Measurements from ENCODE around the gene QRFP. TPM values are rescaled to one million over a fixed set of nuclear protein-coding genes. Genes with fewer than 3 reads are reported as not detected.
"Not testable (repeated sequence)": the region's sequence is repeated elsewhere in the genome, so short reads cannot be mapped to it uniquely, and the experiment has no call there.

The QRFP gene
- total RNA-seq, 6 experiments from 2014 or later: not detected

DNA sequence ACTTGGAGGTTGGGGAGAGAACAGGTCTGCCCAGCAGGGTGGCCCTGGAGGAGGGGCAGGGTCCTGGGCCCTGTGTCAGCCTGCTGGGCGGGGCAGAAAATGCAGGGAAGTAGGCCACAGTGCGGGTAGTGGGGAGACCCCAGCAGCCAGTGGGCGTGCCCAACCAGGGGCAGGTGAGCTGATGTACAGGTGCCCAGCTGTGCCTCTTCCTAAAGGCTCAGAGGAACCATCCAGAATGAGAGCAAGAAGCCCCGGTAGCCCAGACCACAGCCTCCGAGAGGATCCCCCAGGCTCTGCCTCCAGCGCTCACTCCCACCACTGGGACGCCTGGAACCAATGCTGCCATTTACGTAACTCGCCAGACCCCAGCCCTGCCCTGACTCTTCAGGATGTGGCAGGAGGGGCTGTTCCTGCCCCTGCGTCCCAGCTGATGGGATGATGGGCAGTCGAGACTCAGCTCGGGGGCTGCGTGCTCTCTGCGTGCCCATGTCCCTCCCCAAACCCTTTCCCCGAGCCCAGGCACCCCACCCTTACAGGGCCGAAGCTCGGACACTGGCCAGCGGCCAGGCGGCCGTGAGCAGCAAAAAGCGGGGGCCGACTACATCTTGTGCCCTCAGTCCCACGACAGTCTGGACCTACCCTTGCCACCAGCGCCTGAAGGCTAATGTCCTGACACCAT lies 17.9 kb upstream of the QRFP start:
- no peak overlapping the region for H3K27ac Mint-ChIP-seq
- TF ChIP-seq, protein P1, sequence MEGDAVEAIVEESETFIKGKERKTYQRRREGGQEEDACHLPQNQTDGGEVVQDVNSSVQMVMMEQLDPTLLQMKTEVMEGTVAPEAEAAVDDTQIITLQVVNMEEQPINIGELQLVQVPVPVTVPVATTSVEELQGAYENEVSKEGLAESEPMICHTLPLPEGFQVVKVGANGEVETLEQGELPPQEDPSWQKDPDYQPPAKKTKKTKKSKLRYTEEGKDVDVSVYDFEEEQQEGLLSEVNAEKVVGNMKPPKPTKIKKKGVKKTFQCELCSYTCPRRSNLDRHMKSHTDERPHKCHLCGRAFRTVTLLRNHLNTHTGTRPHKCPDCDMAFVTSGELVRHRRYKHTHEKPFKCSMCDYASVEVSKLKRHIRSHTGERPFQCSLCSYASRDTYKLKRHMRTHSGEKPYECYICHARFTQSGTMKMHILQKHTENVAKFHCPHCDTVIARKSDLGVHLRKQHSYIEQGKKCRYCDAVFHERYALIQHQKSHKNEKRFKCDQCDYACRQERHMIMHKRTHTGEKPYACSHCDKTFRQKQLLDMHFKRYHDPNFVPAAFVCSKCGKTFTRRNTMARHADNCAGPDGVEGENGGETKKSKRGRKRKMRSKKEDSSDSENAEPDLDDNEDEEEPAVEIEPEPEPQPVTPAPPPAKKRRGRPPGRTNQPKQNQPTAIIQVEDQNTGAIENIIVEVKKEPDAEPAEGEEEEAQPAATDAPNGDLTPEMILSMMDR (IDR thresholded peaks at IDR 0.05): no peak
- peaks cover 10% of the 10 kb centered on the region for H3K27me3 Mint-ChIP-seq (ENCODE audit: insufficient read depth)
- H3K4me3 Mint-ChIP-seq: no peak overlapping the region
- no peaks in the 10 kb centered on the region for H3K9me3 Mint-ChIP-seq
- DNase-seq: no peak
- H3K4me1 Mint-ChIP-seq (ENCODE audit: low read depth): peaks cover 14% of the 10 kb centered on the region
- no peaks in the 10 kb centered on the region for H3K36me3 Mint-ChIP-seq (ENCODE audit: low read depth)

DNA sequence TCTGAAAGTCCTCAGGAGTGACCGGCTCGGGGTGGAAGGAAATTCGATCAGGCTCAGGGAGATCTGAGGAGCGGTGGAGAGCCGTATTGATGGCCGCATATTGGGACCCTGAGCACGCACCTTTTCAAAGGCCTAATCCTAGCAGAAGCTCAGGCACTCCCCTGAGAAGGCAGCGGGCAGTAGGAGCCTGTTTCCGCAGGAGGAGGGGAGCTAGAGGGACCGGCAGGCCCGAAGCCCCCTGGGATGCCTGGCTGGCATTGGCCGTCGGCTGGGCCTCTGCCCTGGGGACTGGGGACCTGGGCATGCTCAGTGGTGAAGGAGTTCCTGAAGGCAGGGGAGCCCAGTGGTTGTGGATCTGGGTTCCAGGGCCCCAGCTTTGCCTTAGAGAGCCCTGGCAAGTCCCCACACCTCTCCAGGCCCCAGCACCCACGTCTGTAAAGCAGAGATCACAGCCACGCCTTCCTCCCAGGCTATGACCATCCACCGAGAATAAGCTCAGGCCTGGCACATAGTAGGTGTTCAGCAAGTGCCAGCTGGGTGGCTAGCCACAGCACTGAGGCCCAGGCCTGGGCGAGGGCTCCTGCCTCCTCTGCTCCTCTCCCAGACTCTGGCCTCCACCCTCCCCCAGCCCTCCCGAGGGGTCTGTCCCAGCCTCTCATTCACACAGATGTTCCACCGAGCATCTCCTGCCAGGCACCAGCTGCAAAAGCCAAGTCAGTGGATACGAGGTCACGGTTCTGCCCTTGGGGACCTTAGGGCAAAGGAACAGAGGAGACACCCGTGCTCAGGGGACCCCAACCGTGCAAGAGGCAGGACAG lies 17.2 kb upstream of the QRFP start:
- Mint-ChIP-seq H3K36me3 (ENCODE audit: low read depth) (no peaks in the 10 kb centered on the region), H3K4me3 (peak overlapping the region; percentile 81), H3K27me3 (ENCODE audit: insufficient read depth) (peaks cover 4% of the 10 kb centered on the region), H3K4me1 (ENCODE audit: low read depth) (peaks cover 14% of the 10 kb centered on the region), H3K9me3 (no peaks in the 10 kb centered on the region), H3K27ac (peak overlapping the region; percentile 93)
- TF ChIP-seq, protein P1 (IDR thresholded peaks at IDR 0.05): no peak
- DNase-seq: no peak

DNA sequence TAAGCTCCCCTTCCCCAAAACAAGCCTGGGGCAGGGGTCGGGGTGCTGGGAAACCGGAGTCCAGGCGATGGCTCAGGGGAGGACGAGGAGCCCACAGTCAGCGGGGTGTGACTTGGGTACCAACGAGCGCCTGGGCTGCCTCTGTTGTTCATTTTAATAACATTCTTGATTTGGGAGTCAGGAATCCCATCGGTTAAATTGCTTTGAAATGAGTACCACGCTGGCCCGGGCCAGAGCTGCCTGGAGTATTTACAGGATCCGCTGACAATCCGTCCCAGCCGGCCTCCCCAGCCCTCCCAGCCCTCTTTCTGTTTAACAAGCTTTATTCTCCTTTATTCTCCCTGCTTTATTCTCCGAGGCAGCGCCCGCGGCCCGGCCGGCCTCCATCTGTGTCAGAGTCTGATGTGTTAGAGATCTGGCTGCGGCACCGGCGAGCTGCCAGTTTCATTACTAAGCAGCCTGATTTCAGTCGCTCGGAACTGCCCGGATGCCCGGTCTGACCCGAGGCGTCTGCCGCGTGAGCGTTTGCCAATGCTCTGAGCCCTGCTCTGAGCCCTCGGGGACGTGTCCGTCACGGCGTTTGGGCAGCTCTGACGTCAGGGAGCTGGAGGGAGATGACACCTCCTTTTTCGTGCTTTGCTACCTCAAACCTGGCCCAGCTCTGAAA lies 16.5 kb upstream of the QRFP start:
- Mint-ChIP-seq H3K27me3 (ENCODE audit: insufficient read depth) (peaks cover 3% of the 10 kb centered on the region), H3K36me3 (ENCODE audit: low read depth) (no peaks in the 10 kb centered on the region), H3K4me1 (ENCODE audit: low read depth) (peaks cover 14% of the 10 kb centered on the region), H3K9me3 (no peaks in the 10 kb centered on the region), H3K4me3 (peak overlapping the region; percentile 81), H3K27ac (peak overlapping the region; percentile 93)
- peak; percentile 89 for DNase-seq
- TF ChIP-seq, protein P1 (IDR thresholded peaks at IDR 0.05): no peak

DNA sequence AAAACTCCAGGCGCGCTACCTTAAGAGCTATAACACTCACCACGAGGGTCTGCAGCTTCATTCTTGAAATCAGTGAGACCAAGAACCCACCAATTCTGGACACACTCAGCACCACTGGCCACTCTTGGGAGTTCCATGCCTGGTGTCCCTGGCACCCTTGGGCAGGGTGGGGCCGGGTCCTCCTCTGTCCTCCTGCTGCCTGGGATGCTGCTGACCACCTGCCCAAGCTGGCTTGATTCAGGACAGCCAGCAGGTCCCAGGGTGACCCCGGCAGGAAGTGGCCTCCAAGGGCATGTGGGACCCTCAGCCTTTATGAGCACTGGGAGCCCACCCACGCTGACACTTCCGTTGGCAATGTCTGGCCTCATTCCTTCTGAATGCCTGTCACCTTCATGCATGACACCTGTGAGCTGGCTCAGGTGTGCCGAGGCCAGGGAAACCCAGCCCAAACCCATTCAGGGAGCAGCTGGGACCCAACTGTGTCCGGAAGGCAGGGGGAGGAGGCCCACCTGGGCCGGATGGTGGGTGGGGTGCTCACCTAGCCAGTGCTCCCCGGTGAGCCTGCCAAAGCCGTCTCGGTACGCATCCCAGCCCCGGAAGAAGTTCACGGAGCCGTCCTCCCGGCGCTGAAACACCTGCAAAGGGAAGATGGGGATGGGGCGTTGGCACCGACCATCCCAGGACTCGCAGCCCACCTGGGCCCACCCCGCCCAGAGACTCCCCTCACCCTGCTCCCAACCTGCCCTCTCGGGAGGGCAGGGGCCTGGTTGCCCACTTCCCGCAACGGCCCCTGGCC lies 14.8 kb upstream of the QRFP start:
- DNase-seq: no peak
- no peaks in the 10 kb centered on the region for H3K9me3 Mint-ChIP-seq
- H3K4me3 Mint-ChIP-seq: no peak overlapping the region
- TF ChIP-seq, protein P1 (IDR thresholded peaks at IDR 0.05): no peak
- no peak overlapping the region for H3K27ac Mint-ChIP-seq
- H3K36me3 Mint-ChIP-seq (ENCODE audit: low read depth): no peaks in the 10 kb centered on the region
- H3K27me3 Mint-ChIP-seq (ENCODE audit: insufficient read depth): peaks cover 8% of the 10 kb centered on the region; the same call in 1 of the 2 replicates
- H3K4me1 Mint-ChIP-seq (ENCODE audit: low read depth): peaks cover 14% of the 10 kb centered on the region

DNA sequence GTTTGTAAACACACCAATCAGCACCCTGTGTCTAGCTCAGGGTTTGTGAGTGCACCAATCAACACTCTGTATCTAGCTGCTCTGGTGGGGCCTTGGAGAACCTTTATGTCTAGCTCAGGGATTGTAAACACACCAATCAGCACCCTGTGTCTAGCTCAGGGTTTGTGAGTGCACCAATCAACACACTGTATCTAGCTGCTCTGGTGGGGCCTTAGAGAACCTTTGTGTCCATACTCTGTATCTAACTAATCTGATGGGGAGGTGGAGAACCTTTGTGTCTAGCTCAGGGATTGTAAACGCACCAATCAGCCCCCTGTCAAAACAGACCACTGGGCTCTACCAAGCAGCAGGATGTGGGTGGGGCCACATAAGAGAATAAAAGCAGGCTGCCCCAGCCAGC lies 14.1 kb upstream of the QRFP start:
- H3K27ac Mint-ChIP-seq; H3K36me3 Mint-ChIP-seq (ENCODE audit: low read depth); DNase-seq; H3K9me3 Mint-ChIP-seq; H3K4me3 Mint-ChIP-seq: not testable (repeated sequence)
- peaks cover 14% of the 10 kb centered on the region for H3K4me1 Mint-ChIP-seq (ENCODE audit: low read depth)
- H3K27me3 Mint-ChIP-seq (ENCODE audit: insufficient read depth): peaks cover 11% of the 10 kb centered on the region

DNA sequence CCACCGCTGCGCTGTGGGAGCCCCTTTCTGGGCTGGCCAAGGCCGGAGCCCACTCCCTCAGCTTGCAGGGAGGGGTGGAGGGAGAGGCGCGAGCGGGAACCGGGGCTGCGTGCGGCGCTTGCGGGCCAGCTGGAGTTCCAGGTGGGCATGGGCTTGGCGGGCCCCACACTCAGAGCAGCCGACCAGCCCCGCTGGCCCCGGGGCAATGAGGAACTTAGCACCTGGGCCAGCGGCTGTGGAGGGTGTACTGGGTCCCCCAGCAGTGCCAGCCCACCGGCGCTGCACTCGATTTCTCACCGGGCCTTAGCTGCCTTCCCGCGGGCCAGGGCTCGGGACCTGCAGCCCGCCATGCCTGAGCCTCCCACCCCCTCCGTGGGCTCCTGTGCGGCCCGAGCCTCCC lies 13.4 kb upstream of the QRFP start:
- H3K36me3 Mint-ChIP-seq (ENCODE audit: low read depth); DNase-seq: not testable (repeated sequence)

More for the DNA sequence above, 13.4 kb upstream of the QRFP start:
- H3K9me3 Mint-ChIP-seq, H3K27ac Mint-ChIP-seq, H3K4me3 Mint-ChIP-seq: not testable (repeated sequence)
- Mint-ChIP-seq H3K4me1 (ENCODE audit: low read depth) (peaks cover 14% of the 10 kb centered on the region), H3K27me3 (ENCODE audit: insufficient read depth) (peaks cover 16% of the 10 kb centered on the region)
